Retinal pigment epithelial cell (primary cell): Measurements from ENCODE around the gene PDIA4.
"Not testable (repeated sequence)": the region's sequence is repeated elsewhere in the genome, so short reads cannot be mapped to it uniquely, and the experiment has no call there.

Experiments
- DNase-seq: peaks from one replicate; pipeline ENCODE4 v3.0.0-alpha.2; 2010; ENCODE audit warnings: low read depth
- H3K4me3 ChIP-seq: 2 replicates; pipeline ENCODE4 v1.5.1; 2011; ENCODE audit warnings: mild to moderate bottlenecking, low read length, control low read depth, moderate library complexity
- CTCF ChIP-seq: conservative IDR thresholded peaks from 2 replicates; pipeline ENCODE4 v1.5.1; 2011; ENCODE audit warnings: low read depth, low read length, control low read depth, inconsistent platforms

The PDIA4 gene

GRCh38 chr7:149031353-149031910 is 3.1 kb upstream of the PDIA4 start:
- no peak for DNase-seq
- no peak overlapping the region for H3K4me3 ChIP-seq
- TF ChIP-seq CTCF = no peak

- DNase-seq, H3K4me3 ChIP-seq: not testable (repeated sequence)
Observed at GRCh38 chr7:149030439-149030838, 2.1 kb upstream of the PDIA4 start.

- TF ChIP-seq CTCF = no peak
- H3K4me3 ChIP-seq = peak overlapping the region; percentile 63
- DNase-seq = no peak
Observed at GRCh38 chr7:149027611-149028345, 527 bp downstream of the PDIA4 start.

- no peak for DNase-seq
- peak overlapping the region; percentile 63 for H3K4me3 ChIP-seq
Observed at GRCh38 chr7:149027055-149027454, 1.2 kb downstream of the PDIA4 start.

GRCh38 chr7:149023662-149024061 is 4.6 kb downstream of the PDIA4 start:
- DNase-seq = no peak
- no peak overlapping the region for H3K4me3 ChIP-seq
- no peak for TF ChIP-seq CTCF

More at GRCh38 chr7:149027055-149027454, 1.2 kb downstream of the PDIA4 start:
- no peak for TF ChIP-seq CTCF

- DNase-seq = no peak
- no peak for TF ChIP-seq CTCF
- H3K4me3 ChIP-seq = no peak overlapping the region
Observed at GRCh38 chr7:149022756-149023360, 5.4 kb downstream of the PDIA4 start.

GRCh38 chr7:149021725-149022062 is 6.6 kb downstream of the PDIA4 start:
- no peak overlapping the region for H3K4me3 ChIP-seq
- DNase-seq = no peak
- no peak for TF ChIP-seq CTCF
